NOMO-1 treated with DMSO at 0.1 percent for 48 hours (cell line): Measurements from ENCODE around the gene KRTAP10-7.
"Not testable (repeated sequence)": the region's sequence is repeated elsewhere in the genome, so short reads cannot be mapped to it uniquely, and the experiment has no call there.

Experiments
- DNase-seq: peaks from one replicate; lab custom pipeline; 2025; ENCODE audit not compliant: unreplicated experiment; lab: John Stamatoyannopoulos, UW

The KRTAP10-7 gene

GRCh38 chr21:44627831-44628233, 27.4 kb downstream of the KRTAP10-7 start:
- DNase-seq: not testable (repeated sequence)

DNA sequence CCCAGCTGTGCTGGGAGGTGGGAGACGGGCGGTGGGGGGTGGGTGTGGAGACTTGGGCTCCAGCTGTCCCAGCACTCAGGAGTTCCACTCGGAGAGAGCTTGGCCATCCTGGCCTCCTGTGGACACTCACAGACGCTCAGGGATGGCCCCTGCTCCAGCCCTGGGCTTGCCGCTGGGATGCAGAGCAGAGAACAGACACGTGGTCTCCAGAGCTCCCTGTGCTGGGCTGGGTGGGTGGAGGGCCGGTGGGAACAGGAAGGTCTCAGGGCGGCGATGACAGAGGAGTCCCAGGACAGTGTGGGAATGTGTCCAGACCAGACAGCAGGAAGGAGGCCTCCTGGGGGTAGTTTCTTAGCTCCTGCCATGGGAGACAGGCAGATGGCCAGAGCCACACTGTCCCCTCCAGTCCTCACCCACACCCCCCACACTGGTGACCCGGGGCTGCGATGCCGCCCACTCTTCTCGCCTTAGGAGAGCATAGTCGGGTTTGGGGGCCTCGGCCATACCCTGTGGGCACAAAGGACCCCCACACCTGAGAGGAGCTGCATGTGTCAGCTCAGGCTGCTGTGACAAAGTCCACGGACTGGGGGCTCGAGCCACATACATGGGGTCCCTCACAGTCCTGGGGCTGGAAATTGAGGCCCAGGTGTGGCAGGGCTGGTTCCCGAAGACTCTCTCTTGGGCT, 28.5 kb downstream of the KRTAP10-7 start:
- no peak for DNase-seq

GRCh38 chr21:44630440-44630839, 30.0 kb downstream of the KRTAP10-7 start:
- no peak for DNase-seq

- no peak for DNase-seq
Observed at GRCh38 chr21:44632067-44632466, 31.7 kb downstream of the KRTAP10-7 start.

DNA sequence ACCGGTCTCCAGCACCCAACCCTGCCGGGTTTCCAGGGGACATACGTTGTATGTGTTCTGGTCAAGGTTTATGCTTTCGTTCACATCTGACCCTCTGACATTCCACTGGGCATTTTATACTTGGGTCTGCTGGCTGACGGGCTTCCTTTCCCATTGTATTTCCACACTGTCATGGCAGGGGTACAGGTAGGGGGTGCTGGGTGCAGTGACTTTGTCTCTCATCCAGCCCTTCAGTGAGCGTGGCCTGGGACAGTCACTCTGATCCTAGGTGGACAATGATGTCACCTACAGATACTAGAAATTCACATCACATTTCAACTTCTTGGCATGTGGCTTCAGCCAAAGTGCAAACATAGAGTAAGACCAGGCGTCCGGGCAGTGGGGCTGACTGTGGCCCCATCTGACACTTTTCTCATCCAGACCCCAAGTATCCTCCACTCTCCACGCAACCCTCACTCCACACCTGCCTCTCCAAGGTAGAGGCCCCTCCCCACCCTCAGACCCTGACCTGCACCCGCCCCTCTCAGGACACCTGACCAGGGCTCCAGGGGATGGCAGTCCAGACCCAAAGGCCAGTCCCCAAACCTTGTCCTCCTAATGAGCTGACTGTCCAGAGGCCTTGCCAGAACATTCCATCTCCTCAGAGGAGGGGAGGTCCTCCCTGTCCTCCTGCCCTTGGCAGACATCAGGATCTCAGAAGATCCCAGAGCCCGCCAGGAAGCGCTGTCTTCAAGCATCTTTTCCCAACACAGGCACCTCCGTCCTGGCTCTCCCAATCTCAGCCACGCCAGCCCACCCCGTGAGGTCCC, 36.0 kb downstream of the KRTAP10-7 start:
- no peak for DNase-seq

- DNase-seq: no peak
Observed at GRCh38 chr21:44637018-44637850, 36.8 kb downstream of the KRTAP10-7 start, which contains the start of gene KRTAP10-10. TSS of gene KRTAP10-10 (plus strand) at chr21:44637356. CDS start at chr21:44637418, 62 bp downstream.

- not testable (repeated sequence) for DNase-seq
Observed at GRCh38 chr21:44637851-44638348, 37.5 kb downstream of the KRTAP10-7 start.

DNA sequence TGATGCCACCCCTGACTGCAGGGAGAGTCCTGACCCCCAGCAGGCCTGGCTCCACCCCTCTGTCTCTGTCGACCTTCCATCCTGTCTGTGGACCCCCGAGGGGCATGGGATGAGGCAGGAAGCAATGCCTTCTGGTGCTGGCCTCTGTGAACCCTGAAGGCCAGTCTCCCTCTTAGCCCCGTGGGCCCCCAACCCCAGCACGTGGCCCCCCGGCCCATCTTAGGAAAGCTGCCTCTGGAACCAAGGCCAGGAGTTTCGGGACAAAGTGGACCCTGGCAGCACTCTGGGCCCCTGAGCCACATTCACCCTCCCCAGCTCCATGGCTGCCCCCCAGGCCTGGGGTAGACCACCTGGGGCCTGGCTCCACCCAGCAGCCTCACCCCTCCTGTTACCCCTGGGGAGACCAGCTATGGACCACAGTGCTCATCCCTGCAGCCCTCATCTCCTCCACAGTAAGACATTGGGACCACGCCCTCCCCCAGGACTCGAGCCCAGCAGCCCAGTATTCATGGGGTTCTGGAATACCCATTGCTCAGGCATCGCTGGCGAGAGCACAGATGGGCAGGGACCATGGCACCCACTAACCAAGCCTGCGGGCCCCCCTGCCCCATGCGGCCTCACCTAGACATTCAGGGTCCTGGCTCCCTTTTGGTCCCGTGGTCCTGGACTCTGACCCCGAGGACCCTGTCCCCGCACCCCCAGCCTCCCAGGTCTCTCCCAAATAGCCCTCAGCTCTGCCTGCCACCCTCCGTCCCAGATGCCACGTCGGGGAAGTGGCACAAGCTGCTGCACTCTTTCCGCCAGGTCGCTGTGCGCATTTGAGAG, 38.3 kb downstream of the KRTAP10-7 start:
- not testable (repeated sequence) for DNase-seq

- DNase-seq: no peak
Observed at GRCh38 chr21:44639331-44639655, 38.9 kb downstream of the KRTAP10-7 start.

- DNase-seq: no peak
Observed at GRCh38 chr21:44640761-44641160, 40.4 kb downstream of the KRTAP10-7 start.

DNA sequence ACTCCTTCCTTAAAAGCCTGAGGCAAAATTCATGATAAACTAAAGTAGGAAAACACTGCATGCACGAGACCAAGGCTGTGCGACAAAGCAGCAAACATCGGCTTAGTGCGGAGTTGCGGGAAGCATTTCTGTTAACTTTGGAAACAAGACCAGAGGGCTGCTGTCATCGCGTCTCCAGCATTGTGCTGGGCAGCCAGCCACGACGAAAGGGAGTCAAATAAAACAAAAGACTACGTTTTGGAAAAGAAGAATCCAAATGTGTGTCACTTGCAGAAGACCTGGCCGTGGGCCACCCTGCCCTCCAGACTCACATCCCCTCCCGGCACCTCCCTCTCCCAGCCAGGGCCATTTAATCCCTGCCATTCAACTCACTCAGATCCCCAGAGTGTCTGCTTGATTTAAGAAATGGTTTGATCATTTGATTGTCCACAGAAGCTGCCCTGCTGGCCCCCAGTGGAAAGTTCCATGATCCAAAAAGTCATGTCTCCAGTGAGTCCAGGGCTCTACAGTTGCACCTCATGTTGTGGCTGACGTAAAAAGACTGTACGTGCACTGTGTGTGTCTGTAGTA, 43.4 kb downstream of the KRTAP10-7 start:
- DNase-seq: no peak

- no peak for DNase-seq
Observed at GRCh38 chr21:44644878-44645277, 44.5 kb downstream of the KRTAP10-7 start.

DNA sequence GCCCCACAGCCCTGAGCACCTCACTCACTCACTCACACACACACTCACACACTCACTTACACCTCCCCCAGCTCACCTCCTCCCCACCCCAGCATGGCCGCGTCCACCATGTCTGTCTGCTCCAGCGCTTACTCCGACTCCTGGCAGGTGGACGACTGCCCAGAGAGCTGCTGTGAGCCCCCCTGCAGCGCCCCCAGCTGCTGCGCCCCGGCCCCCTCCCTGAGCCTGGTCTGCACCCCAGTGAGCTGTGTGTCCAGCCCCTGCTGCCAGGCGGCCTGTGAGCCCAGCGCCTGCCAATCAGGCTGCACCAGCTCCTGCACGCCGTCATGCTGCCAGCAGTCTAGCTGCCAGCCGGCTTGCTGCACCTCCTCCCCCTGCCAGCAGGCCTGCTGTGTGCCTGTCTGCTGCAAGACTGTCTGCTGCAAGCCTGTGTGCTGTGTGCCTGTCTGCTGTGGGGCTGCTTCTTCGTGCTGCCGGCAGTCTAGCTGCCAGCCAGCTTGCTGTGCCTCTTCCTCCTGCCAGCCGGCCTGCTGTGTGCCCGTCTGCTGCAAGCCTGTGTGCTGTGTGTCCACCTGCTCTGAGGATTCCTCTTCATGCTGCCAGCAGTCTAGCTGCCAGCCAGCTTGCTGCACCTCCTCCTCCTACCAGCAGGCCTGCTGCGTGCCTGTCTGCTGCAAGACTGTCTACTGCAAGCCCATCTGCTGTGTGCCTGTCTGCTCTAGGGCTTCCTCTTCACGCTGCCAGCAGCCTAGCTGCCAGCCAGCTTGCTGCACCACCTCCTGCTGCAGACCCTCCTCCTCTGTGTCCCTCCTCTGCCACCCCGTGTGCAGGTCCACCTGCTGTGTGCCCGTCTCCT, 46.2 kb downstream of the KRTAP10-7 start, which contains the start of gene KRTAP10-11:
Gene KRTAP10-11 (plus strand): TSS at position 49 of the 856 bp plus-strand sequence. CDS start 45 bp downstream, at position 94.
- not testable (repeated sequence) for DNase-seq

DNA sequence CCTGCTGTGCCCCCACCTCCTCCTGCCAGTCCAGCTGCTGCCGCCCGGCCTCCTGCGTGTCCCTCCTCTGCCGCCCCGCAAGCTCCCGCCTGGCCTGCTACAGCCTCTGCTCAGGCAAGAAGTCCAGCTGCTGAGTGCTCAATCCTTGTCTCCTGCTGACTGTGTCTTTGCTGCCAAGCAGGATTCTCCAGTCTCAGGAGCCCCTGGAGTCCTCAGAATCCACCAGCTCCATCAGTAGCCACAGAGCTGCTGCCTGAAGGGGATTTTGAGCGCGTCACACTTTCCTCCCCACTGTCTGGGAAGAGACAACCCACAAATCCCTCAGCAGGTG, 46.8 kb downstream of the KRTAP10-7 start:
- no peak for DNase-seq

DNA sequence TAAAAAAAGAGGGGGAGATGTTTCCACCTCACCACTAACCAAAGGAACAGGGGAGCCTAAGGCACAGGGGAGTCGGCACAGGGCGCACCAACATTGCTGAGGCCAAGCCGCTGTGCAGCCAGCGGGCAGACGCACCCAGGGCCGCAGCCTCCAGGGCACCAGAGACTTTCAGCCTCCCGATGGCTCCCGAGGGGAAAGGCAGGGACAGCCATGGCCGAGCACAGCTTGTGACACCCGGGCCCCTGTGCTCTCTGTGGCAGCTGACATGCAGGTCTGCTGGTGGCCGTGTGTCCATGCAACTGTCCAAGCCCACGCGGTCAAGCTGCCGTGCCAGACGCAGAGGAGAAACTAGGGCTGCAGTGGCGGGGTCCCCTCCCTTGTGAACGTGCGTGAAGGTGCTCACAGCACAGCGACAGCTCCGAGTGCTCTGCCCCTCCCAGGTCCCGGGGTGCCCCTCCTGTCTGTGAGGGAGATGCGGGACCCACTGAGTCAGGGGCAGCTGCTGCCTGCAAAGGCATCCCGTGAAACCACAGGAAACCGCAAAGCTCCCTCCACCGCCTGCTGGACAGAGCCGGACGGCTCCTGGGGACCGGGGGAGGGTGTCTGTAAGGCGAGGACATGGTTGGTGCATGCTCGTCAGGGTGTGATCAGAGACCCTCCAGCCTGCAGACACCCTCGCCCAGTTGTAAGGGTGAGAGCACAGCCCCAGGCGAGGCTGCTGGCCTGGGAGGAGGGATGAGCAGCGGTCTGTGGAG, 48.3 kb downstream of the KRTAP10-7 start:
- no peak for DNase-seq

DNA sequence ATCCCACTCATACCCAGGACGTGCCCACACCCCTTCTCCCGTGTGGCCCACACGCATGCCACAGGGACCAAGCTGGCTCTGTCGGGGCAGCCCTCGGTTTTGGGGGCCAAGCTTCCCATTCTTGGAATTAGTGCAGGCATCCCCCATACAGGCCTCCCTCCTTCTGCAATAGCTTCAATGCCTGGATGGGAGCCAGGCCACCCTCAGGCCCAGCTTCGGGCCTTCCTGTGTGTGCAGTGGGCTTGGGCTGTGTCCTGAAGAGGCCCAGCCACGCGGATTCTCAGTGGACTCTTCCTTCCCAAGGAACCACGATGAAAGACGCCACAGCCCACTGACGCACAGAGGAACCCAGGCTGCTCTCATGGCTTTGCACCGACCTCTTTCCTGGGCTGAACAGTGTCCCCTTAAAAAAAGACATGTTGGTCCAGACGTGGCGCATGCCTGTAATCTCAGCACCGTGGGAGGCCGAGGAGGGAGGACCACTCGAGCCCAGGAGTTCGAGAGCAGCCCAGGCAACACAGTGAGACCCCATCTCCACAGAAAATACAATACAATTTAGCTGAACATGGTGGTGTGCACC, 49.2 kb downstream of the KRTAP10-7 start:
- no peak for DNase-seq

DNA sequence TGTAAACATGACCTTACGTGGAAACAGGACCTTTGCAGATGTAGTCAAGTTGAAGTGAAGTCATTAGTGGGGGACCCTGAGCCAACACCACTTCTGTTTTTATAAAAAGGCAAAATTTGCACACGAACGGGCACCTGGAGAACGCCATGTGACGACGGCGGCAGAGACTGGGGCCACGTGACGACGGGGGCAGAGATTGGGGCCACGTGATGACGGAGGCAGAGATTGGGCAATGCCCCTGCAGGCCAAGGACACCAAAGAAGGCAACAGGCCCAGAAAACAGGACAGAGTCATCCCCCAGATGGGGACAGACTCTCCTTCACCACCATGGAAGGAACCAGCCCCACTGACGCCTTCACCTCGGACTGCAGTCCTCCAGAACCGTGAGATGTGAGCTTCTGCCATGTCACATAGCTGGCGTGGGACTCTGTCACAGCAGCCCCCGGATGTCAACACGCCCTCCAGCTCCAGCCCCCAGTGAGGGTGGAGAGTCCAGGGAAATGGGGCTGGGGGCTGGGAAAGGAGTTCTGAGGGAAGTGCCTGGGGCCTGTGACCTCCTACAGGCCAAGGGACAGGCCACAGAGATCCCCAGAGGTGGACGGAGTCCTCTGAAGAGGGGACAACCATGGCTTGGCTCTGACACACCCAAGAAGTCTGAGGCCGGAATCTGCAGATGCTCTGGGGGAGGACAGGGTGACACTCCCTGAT, 50.0 kb downstream of the KRTAP10-7 start:
- DNase-seq: no peak
